H9 (cell line): Measurements from ENCODE around the gene MORN1. TPM values are rescaled to one million over a fixed set of nuclear protein-coding genes. Genes with fewer than 3 reads are reported as not detected.

Experiments used
- DNase-seq: peaks from one replicate; pipeline ENCODE4 v3.0.0-alpha.2; 2017
- H2AFZ ChIP-seq: one replicate; pipeline ENCODE4 v1.6.1; 2013; ENCODE audit warnings: mild to moderate bottlenecking, low read length, control low read depth, moderate library complexity
- H2AK5ac ChIP-seq: 2 replicates; pipeline ENCODE4 v1.6.1; 2013; ENCODE audit warnings: low read length, control low read depth, mixed read lengths; ENCODE audit not compliant: insufficient read length
- H2BK120ac ChIP-seq: one replicate; pipeline ENCODE4 v1.6.1; 2013; ENCODE audit warnings: low read depth, mild to moderate bottlenecking, low read length, control low read depth, inconsistent platforms; ENCODE audit not compliant: poor library complexity, severe bottlenecking
- H2BK12ac ChIP-seq: 2 replicates; pipeline ENCODE4 v1.6.1; 2013; ENCODE audit warnings: low read length, control low read depth, mixed read lengths, low read depth; ENCODE audit not compliant: insufficient read length
- H2BK15ac ChIP-seq: 2 replicates; pipeline ENCODE4 v1.6.1; 2013; ENCODE audit warnings: low read depth, low read length, control low read depth
- H2BK20ac ChIP-seq: one replicate; pipeline ENCODE4 v1.6.1; 2013; ENCODE audit warnings: low read depth, mild to moderate bottlenecking, low read length, control low read depth, inconsistent platforms; ENCODE audit not compliant: poor library complexity, severe bottlenecking
- H2BK5ac ChIP-seq: 2 replicates; pipeline ENCODE4 v1.6.1; 2013; ENCODE audit warnings: low read length, control low read depth, mixed read lengths; ENCODE audit not compliant: insufficient read length
- H3K14ac ChIP-seq: 2 replicates; pipeline ENCODE4 v1.6.1; 2013; ENCODE audit warnings: low read length, control low read depth; ENCODE audit not compliant: insufficient read depth
- H3K18ac ChIP-seq: 2 replicates; pipeline ENCODE4 v1.6.1; 2013; ENCODE audit warnings: low read depth, mild to moderate bottlenecking, mixed read lengths, low read length, control low read depth; ENCODE audit not compliant: insufficient read length
- H3K23ac ChIP-seq: 2 replicates; pipeline ENCODE4 v1.6.1; 2013; ENCODE audit warnings: low read length, control low read depth, mixed read lengths, low read depth; ENCODE audit not compliant: insufficient read length
- H3K23me2 ChIP-seq: 2 replicates; pipeline ENCODE4 v1.6.1; 2013; ENCODE audit warnings: low read depth, mild to moderate bottlenecking, mixed read lengths, low read length, control low read depth; ENCODE audit not compliant: insufficient read length, poor library complexity, severe bottlenecking
- H3K27ac ChIP-seq: 2 replicates; pipeline ENCODE4 v1.5.1; 2013; ENCODE audit warnings: low read length, control low read depth, mixed read lengths, low read depth; ENCODE audit not compliant: insufficient read length
- H3K27me3 ChIP-seq: 2 replicates; pipeline ENCODE4 v1.6.1; 2013; ENCODE audit warnings: low read length, control low read depth, inconsistent platforms; ENCODE audit not compliant: insufficient read depth
- H3K4ac ChIP-seq: 2 replicates; pipeline ENCODE4 v1.6.1; 2013; ENCODE audit warnings: low read depth, mild to moderate bottlenecking, control low read depth, inconsistent platforms, low read length, moderate library complexity
- H3K4me1 ChIP-seq: 2 replicates; pipeline ENCODE4 v1.6.1; 2013; ENCODE audit warnings: low read length, control low read depth, inconsistent platforms; ENCODE audit not compliant: insufficient read depth
- H3K4me2 ChIP-seq: 2 replicates; pipeline ENCODE4 v1.6.1; 2013; ENCODE audit warnings: low read length, control low read depth, mixed read lengths; ENCODE audit not compliant: insufficient read length, insufficient read depth
- H3K56ac ChIP-seq: 2 replicates; pipeline ENCODE4 v1.6.1; 2013; ENCODE audit warnings: low read depth, mild to moderate bottlenecking, mixed read lengths, low read length, control low read depth; ENCODE audit not compliant: insufficient read length
- H3K79me1 ChIP-seq: 2 replicates; pipeline ENCODE4 v1.6.1; 2013; ENCODE audit warnings: low read depth, mild to moderate bottlenecking, moderate library complexity, low read length, control low read depth, inconsistent platforms; ENCODE audit not compliant: insufficient read depth, poor library complexity, severe bottlenecking
- H3K79me2 ChIP-seq: 2 replicates; pipeline ENCODE4 v1.6.1; 2013; ENCODE audit warnings: low read length, control low read depth, inconsistent platforms; ENCODE audit not compliant: insufficient read depth
- H3K9ac ChIP-seq: 2 replicates; pipeline ENCODE4 v1.6.1; 2013; ENCODE audit warnings: low read length, control low read depth, mixed read lengths; ENCODE audit not compliant: insufficient read length; ENCODE audit errors: extremely low read depth
- H3K9me3 ChIP-seq: one replicate; pipeline ENCODE4 v1.6.1; 2013; ENCODE audit warnings: low read depth, low read length, inconsistent platforms; ENCODE audit not compliant: control insufficient read depth
- H3T11ph ChIP-seq: one replicate; pipeline ENCODE4 v1.6.1; 2013; ENCODE audit warnings: mild to moderate bottlenecking, low read length, control low read depth, inconsistent platforms
- H4K20me1 ChIP-seq: one replicate; pipeline ENCODE4 v1.6.1; 2013; ENCODE audit not compliant: control insufficient read depth, insufficient read length, insufficient read depth
- H4K5ac ChIP-seq: 2 replicates; pipeline ENCODE4 v1.6.1; 2013; ENCODE audit warnings: low read depth, mild to moderate bottlenecking, mixed read lengths, low read length, control low read depth; ENCODE audit not compliant: insufficient read length
- H4K8ac ChIP-seq: replicated peaks from 2 replicates; pipeline ENCODE4 v1.6.1; 2013; ENCODE audit warnings: low read length, control low read depth, mixed read lengths, low read depth; ENCODE audit not compliant: insufficient read length
- H4K91ac ChIP-seq: 2 replicates; pipeline ENCODE4 v1.6.1; 2013; ENCODE audit warnings: low read depth, mild to moderate bottlenecking, moderate library complexity, mixed read lengths, low read length, control low read depth; ENCODE audit not compliant: insufficient read length
- H3K27ac Mint-ChIP-seq, 3 experiments: 2 replicates in 2 of 3; 3 replicates in 1 of 3; pipeline ENCODE4 v1.8.0; 2020 to 2021; ENCODE audit warnings: mixed read lengths in 3 of 3, mild to moderate bottlenecking in 1 of 3, moderate library complexity in 1 of 3
- H3K27me3 Mint-ChIP-seq: 2 replicates; pipeline ENCODE4 v1.8.0; 2021; ENCODE audit warnings: low read depth, mild to moderate bottlenecking, moderate library complexity, mixed read lengths
- H3K36me3 Mint-ChIP-seq, 3 experiments: 2 replicates in 2 of 3; 3 replicates in 1 of 3; pipeline ENCODE4 v1.8.0; 2020 to 2021; ENCODE audit warnings: low read depth in 3 of 3, mixed read lengths in 3 of 3; ENCODE audit not compliant: insufficient read depth in 1 of 3
- H3K4me1 Mint-ChIP-seq, 2 experiments: 2 replicates each; pipeline ENCODE4 v1.8.0; 2020; ENCODE audit warnings: mixed read lengths in 2 of 2
- H3K4me3 Mint-ChIP-seq, 2 experiments: 2 replicates in 1 of 2; 3 replicates in 1 of 2; pipeline ENCODE4 v1.8.0; 2020 to 2021; ENCODE audit warnings: mild to moderate bottlenecking in 2 of 2, mixed read lengths in 2 of 2, moderate library complexity in 1 of 2
- H3K9me3 Mint-ChIP-seq, 2 experiments: 2 replicates in 1 of 2; 3 replicates in 1 of 2; pipeline ENCODE4 v1.8.0; 2020; ENCODE audit warnings: mild to moderate bottlenecking in 2 of 2, mixed read lengths in 2 of 2, moderate library complexity in 1 of 2
- WGBS: extraction: QIAGEN DNeasy Blood & Tissue Kit; methylation state at CpG from one replicate; pipeline ENCODE4 v1.1.7; 2013; ENCODE audit warnings: missing lambda C conversion rate, low lambda C conversion rate, mixed read lengths; ENCODE audit not compliant: insufficient read length; ENCODE audit errors: extremely low coverage; 5-methylcytosine and 5-hydroxymethylcytosine counted together
- total RNA-seq: library from RNA; stranded (reverse); gene quantifications from 2 replicates; pipeline ENCODE4 v1.2.1, GENCODE V29; 2021
- TF ChIP-seq, protein P1 (sequence below): fragments of 200-600 bp; sonication (generic); conservative IDR thresholded peaks from 3 replicates; pipeline ENCODE4 v1.8.0; 2021; ENCODE audit warnings: antibody characterized with exemption, mild to moderate bottlenecking

The MORN1 gene
- total RNA-seq, 1 experiment from 2014 or later, result 12.7 TPM

DNA sequence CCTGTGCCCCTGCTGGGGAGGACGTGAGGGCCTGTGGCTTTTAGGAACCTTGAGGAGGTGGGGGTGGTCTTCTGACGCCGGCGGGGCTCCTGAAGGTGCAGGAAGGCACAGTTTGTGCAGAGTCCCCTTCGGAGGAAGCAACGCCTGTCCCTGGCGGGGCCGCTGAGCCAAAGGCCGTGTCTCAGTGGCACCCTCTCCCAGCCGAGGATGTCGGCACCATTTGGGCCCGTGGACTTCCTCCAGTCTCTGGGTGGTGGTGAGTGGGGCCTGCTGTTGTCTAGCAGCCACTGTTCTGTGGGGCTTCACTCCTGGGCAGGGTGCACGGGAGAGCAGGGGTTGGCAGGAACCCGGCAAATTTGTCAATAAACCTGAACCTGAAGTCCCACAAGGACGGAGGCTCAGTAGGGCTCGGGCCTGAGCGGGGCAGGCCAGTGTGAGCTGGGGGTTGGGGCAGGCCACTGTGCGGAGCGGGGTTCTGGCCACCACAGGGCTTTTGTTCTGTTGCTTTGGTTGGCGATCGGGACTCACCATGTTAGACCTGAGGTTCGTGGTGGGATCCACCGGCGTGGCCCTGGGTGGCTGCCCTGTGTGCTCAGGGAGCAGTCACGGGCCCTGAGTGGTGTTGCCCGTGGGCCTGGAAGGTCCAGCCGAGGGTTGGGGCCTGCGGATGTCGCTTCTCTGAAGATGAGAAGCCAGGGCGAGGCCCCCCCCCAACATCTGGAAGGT, 98.5 kb downstream of the MORN1 start:
- DNase-seq, result no peak
- no peaks in the 10 kb centered on the region for H3K23me2 ChIP-seq
- H2BK5ac ChIP-seq, result no peak overlapping the region
- no peak overlapping the region for H3K14ac ChIP-seq
- no peaks in the 10 kb centered on the region for H3K27me3 ChIP-seq
- H3K4me1 Mint-ChIP-seq, result peaks cover 32 to 46% of the 10 kb centered on the region in 2 experiments
- no peak overlapping the region for H3K23ac ChIP-seq
- no peaks in the 10 kb centered on the region; a peak in 1 of 5 replicates for H3K9me3 Mint-ChIP-seq
- H3K9me3 ChIP-seq, result no peaks in the 10 kb centered on the region
- H2AFZ ChIP-seq, result no peak overlapping the region
- peak overlapping the region in 1 of 3 experiments; percentile 87; a peak in 2 of 7 replicates for H3K27ac Mint-ChIP-seq
- H3K4me2 ChIP-seq, result no peak overlapping the region
- no peaks in the 10 kb centered on the region; the same call in 1 of the 2 replicates for H3K4me1 ChIP-seq
- no peak overlapping the region for H2BK15ac ChIP-seq
- no CpG with 5 or more reads among the region's 30 CpGs for WGBS
- H3T11ph ChIP-seq, result no peak overlapping the region
- no peak overlapping the region for H3K56ac ChIP-seq
- H4K91ac ChIP-seq, result no peak overlapping the region
- H3K4ac ChIP-seq, result no peak overlapping the region
- H3K18ac ChIP-seq, result no peak overlapping the region
- H3K79me1 ChIP-seq, result peaks cover 8% of the 10 kb centered on the region
- H3K79me2 ChIP-seq, result peaks cover 36% of the 10 kb centered on the region; the same call in 1 of the 2 replicates
- no peak overlapping the region for H4K5ac ChIP-seq
- peaks cover 0 to 8% (median 0%) of the 10 kb centered on the region in 3 experiments; a peak in 3 of 7 replicates for H3K36me3 Mint-ChIP-seq
- H2AK5ac ChIP-seq, result no peak overlapping the region
- H3K4me3 Mint-ChIP-seq, result no peak overlapping the region
- no peak overlapping the region for H3K9ac ChIP-seq
- H2BK120ac ChIP-seq, result no peak overlapping the region
- TF ChIP-seq, protein P1, sequence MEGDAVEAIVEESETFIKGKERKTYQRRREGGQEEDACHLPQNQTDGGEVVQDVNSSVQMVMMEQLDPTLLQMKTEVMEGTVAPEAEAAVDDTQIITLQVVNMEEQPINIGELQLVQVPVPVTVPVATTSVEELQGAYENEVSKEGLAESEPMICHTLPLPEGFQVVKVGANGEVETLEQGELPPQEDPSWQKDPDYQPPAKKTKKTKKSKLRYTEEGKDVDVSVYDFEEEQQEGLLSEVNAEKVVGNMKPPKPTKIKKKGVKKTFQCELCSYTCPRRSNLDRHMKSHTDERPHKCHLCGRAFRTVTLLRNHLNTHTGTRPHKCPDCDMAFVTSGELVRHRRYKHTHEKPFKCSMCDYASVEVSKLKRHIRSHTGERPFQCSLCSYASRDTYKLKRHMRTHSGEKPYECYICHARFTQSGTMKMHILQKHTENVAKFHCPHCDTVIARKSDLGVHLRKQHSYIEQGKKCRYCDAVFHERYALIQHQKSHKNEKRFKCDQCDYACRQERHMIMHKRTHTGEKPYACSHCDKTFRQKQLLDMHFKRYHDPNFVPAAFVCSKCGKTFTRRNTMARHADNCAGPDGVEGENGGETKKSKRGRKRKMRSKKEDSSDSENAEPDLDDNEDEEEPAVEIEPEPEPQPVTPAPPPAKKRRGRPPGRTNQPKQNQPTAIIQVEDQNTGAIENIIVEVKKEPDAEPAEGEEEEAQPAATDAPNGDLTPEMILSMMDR, result no peak
- no peak overlapping the region for H4K8ac ChIP-seq
- H2BK20ac ChIP-seq, result no peak overlapping the region
- H4K20me1 ChIP-seq, result peaks cover 4% of the 10 kb centered on the region
- H3K27me3 Mint-ChIP-seq, result no peaks in the 10 kb centered on the region; the same call in 1 of the 2 replicates
- H2BK12ac ChIP-seq, result no peak overlapping the region
- no peak overlapping the region for H3K27ac ChIP-seq
